GM12892 (cell line): ENCODE results near the gene NOC2L.

Experiments used
- POLR2A ChIP-seq: IDR thresholded peaks from 2 replicates; pipeline ENCODE4 v1.6.1; 2011; ENCODE audit warnings: low read depth, low read length, control low read depth
- POLR2AphosphoS5 ChIP-seq: IDR thresholded peaks from 2 replicates; pipeline ENCODE4 v1.6.1; 2011; ENCODE audit warnings: low read depth, low read length, control low read depth

DNA sequence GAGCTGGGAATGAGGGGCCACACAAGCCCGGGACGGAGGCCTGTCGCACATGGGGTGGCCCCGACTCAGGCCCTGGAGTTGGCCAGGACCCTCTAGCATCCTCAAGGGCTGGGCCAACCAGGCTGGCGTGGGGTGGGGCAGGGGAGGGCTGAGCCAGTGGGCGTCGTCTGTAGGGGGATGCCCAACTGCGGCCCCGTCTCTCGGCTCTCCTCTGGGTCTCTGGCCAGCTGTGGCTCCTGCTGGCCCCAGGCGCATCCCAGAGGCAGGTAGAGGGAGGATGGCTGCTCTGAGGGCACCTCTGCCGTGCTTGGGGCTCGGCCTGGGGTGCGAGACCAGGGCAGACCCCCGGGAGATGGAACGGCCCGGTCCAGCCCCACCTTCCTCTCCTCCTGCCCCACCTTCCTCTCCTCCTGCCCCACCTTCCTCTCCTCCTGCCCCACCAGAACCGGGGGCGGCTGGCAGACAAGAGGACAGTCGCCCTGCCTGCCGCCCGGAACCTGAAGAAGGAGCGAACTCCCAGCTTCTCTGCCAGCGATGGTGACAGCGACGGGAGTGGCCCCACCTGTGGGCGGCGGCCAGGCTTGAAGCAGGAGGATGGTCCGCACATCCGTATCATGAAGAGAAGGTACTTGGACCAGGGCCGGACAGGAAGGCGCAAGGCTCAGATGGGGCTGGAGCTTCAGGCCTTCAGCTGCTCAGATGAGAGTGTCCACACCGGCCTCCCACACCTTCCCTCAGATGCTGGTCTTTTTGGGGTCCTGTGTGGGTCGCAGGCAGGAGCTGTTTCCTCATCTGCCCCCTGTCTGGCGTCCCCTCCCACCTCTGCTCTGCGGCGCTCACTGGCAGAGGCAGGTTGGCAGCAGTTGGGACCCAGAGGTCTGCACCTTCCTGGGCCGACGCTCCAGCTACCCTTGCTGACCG lies 29.1 kb downstream of the NOC2L start:
- no peak for TF ChIP-seq POLR2A
- TF ChIP-seq POLR2AphosphoS5 = no peak
